HepG2 (cell line): Measurements from ENCODE around the gene GPC6.

Source experiments
- ASH2L ChIP-seq: fragments of 300-600, 200-600 bp; sonication (generic); IDR thresholded peaks from 2 replicates; pipeline ENCODE4 v1.7.0; 2017; ENCODE audit warnings: low read depth, mild to moderate bottlenecking, moderate library complexity, mixed read lengths, low read length; ENCODE audit not compliant: insufficient read length
- FOXJ3 ChIP-seq: sonication (generic); formaldehyde crosslinking; IDR thresholded peaks from 2 replicates; pipeline ENCODE4 v1.4.0; 2020; ENCODE audit warnings: missing genetic modification reagents, mild to moderate bottlenecking, borderline replicate concordance
- HNRNPH1 ChIP-seq: fragments of 200-400 bp; formaldehyde crosslinking; optimal IDR thresholded peaks from 2 replicates; pipeline ENCODE3; 2017; ENCODE audit warnings: mild to moderate bottlenecking, low read depth, low read length
- SIX1 ChIP-seq: sonication (generic); formaldehyde crosslinking; IDR thresholded peaks from 2 replicates; pipeline ENCODE4 v1.4.0; 2020; ENCODE audit warnings: missing genetic modification reagents, borderline replicate concordance
- ZNF18 ChIP-seq: sonication (generic); formaldehyde crosslinking; IDR thresholded peaks from 2 replicates; pipeline ENCODE4 v1.8.0; 2022; ENCODE audit warnings: mild to moderate bottlenecking, missing genetic modification reagents; ENCODE audit not compliant: insufficient replicate concordance
- TF ChIP-seq, protein P1 (sequence below): IDR thresholded peaks from 2 replicates; pipeline ENCODE4 v1.6.1; 2016
- TF ChIP-seq, protein P2 (sequence below): sonication (generic); formaldehyde crosslinking; IDR thresholded peaks from 2 replicates; pipeline ENCODE4 v1.5.0; 2020; ENCODE audit warnings: mild to moderate bottlenecking, missing genetic modification reagents, moderate library complexity

DNA sequence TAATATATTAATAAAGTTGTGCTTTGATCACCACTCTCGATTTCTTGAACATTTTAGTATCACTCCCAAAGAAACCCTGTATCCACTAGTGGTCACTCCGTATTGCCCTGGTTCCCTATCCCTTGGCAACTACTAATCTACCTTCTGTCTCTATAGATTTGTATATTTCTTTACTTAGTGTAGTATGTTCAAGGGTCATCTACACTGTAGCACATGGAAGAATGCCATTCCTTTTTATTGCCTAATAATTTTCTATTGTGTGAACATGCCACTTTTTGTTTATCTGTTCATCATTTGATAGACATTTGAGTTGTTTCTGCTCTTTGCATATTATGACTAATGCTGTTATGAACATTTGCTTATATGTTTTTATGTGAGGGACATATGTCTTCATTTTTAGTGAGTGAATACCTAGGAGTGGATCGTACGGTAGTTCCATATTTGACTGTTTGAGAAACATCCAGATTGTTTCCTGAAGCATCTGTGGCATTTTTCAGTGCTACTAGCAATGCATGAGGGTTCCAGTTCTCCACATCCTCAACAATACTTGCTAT, 254.0 kb downstream of the GPC6 start:
- TF ChIP-seq ZNF18 (CRISPR knock-in tag) (no peak), HNRNPH1 (no peak), ASH2L (no peak), FOXJ3 (CRISPR knock-in tag) (no peak), SIX1 (CRISPR knock-in tag) (no peak)
- TF ChIP-seq, protein P1, sequence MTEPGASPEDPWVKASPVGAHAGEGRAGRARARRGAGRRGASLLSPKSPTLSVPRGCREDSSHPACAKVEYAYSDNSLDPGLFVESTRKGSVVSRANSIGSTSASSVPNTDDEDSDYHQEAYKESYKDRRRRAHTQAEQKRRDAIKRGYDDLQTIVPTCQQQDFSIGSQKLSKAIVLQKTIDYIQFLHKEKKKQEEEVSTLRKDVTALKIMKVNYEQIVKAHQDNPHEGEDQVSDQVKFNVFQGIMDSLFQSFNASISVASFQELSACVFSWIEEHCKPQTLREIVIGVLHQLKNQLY = no peak
- TF ChIP-seq, protein P2, sequence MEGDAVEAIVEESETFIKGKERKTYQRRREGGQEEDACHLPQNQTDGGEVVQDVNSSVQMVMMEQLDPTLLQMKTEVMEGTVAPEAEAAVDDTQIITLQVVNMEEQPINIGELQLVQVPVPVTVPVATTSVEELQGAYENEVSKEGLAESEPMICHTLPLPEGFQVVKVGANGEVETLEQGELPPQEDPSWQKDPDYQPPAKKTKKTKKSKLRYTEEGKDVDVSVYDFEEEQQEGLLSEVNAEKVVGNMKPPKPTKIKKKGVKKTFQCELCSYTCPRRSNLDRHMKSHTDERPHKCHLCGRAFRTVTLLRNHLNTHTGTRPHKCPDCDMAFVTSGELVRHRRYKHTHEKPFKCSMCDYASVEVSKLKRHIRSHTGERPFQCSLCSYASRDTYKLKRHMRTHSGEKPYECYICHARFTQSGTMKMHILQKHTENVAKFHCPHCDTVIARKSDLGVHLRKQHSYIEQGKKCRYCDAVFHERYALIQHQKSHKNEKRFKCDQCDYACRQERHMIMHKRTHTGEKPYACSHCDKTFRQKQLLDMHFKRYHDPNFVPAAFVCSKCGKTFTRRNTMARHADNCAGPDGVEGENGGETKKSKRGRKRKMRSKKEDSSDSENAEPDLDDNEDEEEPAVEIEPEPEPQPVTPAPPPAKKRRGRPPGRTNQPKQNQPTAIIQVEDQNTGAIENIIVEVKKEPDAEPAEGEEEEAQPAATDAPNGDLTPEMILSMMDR (CRISPR knock-in tag) = no peak
